WTC11 (cell line): Measurements from ENCODE around the gene SELPLG.

ENCODE experiments used
- CTCF ChIP-seq: fragments of 200-600 bp; IDR thresholded peaks from 2 replicates; pipeline ENCODE4 v1.8.0; 2022; ENCODE audit warnings: antibody characterized with exemption
- ELF4 ChIP-seq: sonication (generic); formaldehyde crosslinking; IDR thresholded peaks from 2 replicates; pipeline ENCODE4 v1.8.1; 2022; ENCODE audit warnings: low read depth, mild to moderate bottlenecking, moderate library complexity, missing genetic modification reagents
- FOXP4 ChIP-seq: sonication (generic); formaldehyde crosslinking; IDR thresholded peaks from 2 replicates; pipeline ENCODE4 v1.8.0; 2022; ENCODE audit warnings: mild to moderate bottlenecking, missing genetic modification reagents
- IRF2 ChIP-seq: sonication (generic); formaldehyde crosslinking; IDR thresholded peaks from 2 replicates; pipeline ENCODE4 v1.8.0; 2022; ENCODE audit warnings: low read depth, missing genetic modification reagents, borderline replicate concordance
- KAT7 ChIP-seq: sonication (generic); formaldehyde crosslinking; IDR thresholded peaks from 2 replicates; pipeline ENCODE4 v1.8.1; 2023; ENCODE audit warnings: missing genetic modification reagents, mild to moderate bottlenecking, borderline replicate concordance
- MYBL2 ChIP-seq: sonication (generic); formaldehyde crosslinking; IDR thresholded peaks from 2 replicates; pipeline ENCODE4 v1.8.1; 2023; ENCODE audit warnings: mild to moderate bottlenecking, moderate library complexity, missing genetic modification reagents
- USF1 ChIP-seq: sonication (generic); formaldehyde crosslinking; IDR thresholded peaks from 2 replicates; pipeline ENCODE4 v1.8.0; 2022; ENCODE audit warnings: mild to moderate bottlenecking, missing genetic modification reagents
- ZSCAN18 ChIP-seq: fragments of 250-450 bp; sonication (Bioruptor Pico); IDR thresholded peaks from 2 replicates; pipeline ENCODE4 v2.1.2; 2022; ENCODE audit warnings: mild to moderate bottlenecking, moderate library complexity

- TF ChIP-seq CTCF = no peak
- no peak for TF ChIP-seq USF1 (CRISPR knock-in tag)
- no peak for TF ChIP-seq IRF2 (CRISPR knock-in tag)
- TF ChIP-seq ELF4 (CRISPR knock-in tag) = no peak
- no peak for TF ChIP-seq MYBL2
- TF ChIP-seq ZSCAN18 (CRISPR knock-in tag) = no peak
- TF ChIP-seq KAT7 (CRISPR knock-in tag) = no peak
- no peak for TF ChIP-seq FOXP4 (CRISPR knock-in tag)
Observed at GRCh38 chr12:108675792-108676191, 42.1 kb upstream of the SELPLG start.
